ENCODE results near the gene CPTP.

GRCh38 chr1:1357871-1358432 is 33.4 kb downstream of the CPTP start:
- TF ChIP-seq CTCF (IDR thresholded peaks at IDR 0.05) = no peak
- no peak for TF ChIP-seq EZH2 (IDR thresholded peaks at IDR 0.05)

Data from neural progenitor cell (in vitro differentiated cells).